SK-N-SH (cell line): ENCODE results near the gene TP53TG3.
"Not testable (repeated sequence)": the region's sequence is repeated elsewhere in the genome, so short reads cannot be mapped to it uniquely, and the experiment has no call there.

ENCODE experiments used
- POLR2AphosphoS5 ChIP-seq: IDR thresholded peaks from 2 replicates; pipeline ENCODE4 v1.6.1; 2012; ENCODE audit warnings: low read depth, low read length
- SMC3 ChIP-seq: IDR thresholded peaks from 2 replicates; pipeline ENCODE4 v1.6.1; 2012; ENCODE audit warnings: low read depth, low read length, improper control_type of control experiment
- USF1 ChIP-seq: IDR thresholded peaks from 2 replicates; pipeline ENCODE4 v1.4.0; 2012; ENCODE audit warnings: low read depth, borderline replicate concordance
- TF ChIP-seq, protein P1 (sequence below): IDR thresholded peaks from 2 replicates; pipeline ENCODE4 v1.4.0; 2012; ENCODE audit warnings: low read depth
- TF ChIP-seq, protein P2 (sequence below): fragments of 200-600 bp; sonication (generic); IDR thresholded peaks from 2 replicates; pipeline ENCODE4 v1.6.1; 2017; ENCODE audit warnings: antibody characterized with exemption, mild to moderate bottlenecking, moderate library complexity

DNA sequence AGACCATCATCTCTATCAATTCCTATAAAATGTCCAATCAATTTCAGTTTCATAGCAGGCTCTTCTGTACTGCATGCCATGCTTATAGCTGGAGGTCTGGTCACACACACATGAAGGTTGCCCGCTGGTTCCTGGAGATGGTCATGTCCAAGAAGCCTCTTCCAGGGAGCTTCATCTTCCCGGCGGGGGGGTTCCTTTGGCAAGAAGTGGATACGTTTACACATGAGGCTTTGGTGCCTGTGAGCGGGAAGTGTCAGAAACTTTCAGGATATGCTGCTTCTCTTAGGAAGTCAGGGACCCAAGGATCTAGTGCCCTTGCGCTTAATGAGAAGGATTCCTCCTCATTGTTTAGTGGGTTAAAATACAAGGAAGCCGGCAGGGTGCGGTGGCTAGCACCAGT is 43.9 kb downstream of the TP53TG3 start:
- TF ChIP-seq, protein P1, sequence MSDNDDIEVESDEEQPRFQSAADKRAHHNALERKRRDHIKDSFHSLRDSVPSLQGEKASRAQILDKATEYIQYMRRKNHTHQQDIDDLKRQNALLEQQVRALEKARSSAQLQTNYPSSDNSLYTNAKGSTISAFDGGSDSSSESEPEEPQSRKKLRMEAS, result not testable (repeated sequence)
- TF ChIP-seq USF1, POLR2AphosphoS5, SMC3: not testable (repeated sequence)
- TF ChIP-seq, protein P2, sequence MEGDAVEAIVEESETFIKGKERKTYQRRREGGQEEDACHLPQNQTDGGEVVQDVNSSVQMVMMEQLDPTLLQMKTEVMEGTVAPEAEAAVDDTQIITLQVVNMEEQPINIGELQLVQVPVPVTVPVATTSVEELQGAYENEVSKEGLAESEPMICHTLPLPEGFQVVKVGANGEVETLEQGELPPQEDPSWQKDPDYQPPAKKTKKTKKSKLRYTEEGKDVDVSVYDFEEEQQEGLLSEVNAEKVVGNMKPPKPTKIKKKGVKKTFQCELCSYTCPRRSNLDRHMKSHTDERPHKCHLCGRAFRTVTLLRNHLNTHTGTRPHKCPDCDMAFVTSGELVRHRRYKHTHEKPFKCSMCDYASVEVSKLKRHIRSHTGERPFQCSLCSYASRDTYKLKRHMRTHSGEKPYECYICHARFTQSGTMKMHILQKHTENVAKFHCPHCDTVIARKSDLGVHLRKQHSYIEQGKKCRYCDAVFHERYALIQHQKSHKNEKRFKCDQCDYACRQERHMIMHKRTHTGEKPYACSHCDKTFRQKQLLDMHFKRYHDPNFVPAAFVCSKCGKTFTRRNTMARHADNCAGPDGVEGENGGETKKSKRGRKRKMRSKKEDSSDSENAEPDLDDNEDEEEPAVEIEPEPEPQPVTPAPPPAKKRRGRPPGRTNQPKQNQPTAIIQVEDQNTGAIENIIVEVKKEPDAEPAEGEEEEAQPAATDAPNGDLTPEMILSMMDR, result not testable (repeated sequence)
